ENCODE measurements around the gene FARSB.

FARSB gene

DNA sequence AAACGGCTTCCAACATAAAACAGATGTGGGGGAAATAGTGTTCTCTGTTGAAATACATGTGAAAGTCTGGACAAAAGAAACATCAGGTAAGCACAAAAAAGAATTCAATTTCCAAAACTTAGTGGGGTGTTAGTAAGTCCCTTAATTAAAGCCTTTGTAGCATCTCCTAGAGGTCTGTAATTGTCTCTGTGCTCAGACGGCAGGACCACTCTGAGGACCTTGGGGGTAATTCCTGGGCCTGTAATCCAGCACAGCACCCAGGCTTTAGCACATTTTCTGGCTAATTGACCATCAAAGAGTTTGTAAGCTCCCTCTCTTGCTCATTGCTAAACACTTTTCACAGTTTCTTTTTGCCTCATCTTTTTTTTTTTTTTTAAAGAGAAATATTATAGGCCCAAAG, 80.3 kb downstream of the FARSB start:
- DNase-seq (ENCODE audit: extremely low read depth, low read depth), result no peak
- TF ChIP-seq, protein P1, sequence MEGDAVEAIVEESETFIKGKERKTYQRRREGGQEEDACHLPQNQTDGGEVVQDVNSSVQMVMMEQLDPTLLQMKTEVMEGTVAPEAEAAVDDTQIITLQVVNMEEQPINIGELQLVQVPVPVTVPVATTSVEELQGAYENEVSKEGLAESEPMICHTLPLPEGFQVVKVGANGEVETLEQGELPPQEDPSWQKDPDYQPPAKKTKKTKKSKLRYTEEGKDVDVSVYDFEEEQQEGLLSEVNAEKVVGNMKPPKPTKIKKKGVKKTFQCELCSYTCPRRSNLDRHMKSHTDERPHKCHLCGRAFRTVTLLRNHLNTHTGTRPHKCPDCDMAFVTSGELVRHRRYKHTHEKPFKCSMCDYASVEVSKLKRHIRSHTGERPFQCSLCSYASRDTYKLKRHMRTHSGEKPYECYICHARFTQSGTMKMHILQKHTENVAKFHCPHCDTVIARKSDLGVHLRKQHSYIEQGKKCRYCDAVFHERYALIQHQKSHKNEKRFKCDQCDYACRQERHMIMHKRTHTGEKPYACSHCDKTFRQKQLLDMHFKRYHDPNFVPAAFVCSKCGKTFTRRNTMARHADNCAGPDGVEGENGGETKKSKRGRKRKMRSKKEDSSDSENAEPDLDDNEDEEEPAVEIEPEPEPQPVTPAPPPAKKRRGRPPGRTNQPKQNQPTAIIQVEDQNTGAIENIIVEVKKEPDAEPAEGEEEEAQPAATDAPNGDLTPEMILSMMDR (IDR thresholded peaks at IDR 0.05; ENCODE audit: low read depth, low read length, missing control alignments), result no peak
- H3K4me3 ChIP-seq (replicated peaks; ENCODE audit: low read depth, low read length), result no peak overlapping the region

GRCh38 chr2:222572751-222573174, 83.1 kb downstream of the FARSB start:
- no peak overlapping the region for H3K4me3 ChIP-seq (replicated peaks; ENCODE audit: low read depth, low read length)
- TF ChIP-seq, protein P1 (IDR thresholded peaks at IDR 0.05; ENCODE audit: low read depth, low read length, missing control alignments), result no peak
- DNase-seq (ENCODE audit: extremely low read depth, low read depth), result no peak

GRCh38 chr2:222572264-222572721, 83.6 kb downstream of the FARSB start:
- TF ChIP-seq, protein P1 (IDR thresholded peaks at IDR 0.05; ENCODE audit: low read depth, low read length, missing control alignments), result no peak
- DNase-seq (ENCODE audit: extremely low read depth, low read depth), result no peak
- H3K4me3 ChIP-seq (replicated peaks; ENCODE audit: low read depth, low read length), result no peak overlapping the region

GRCh38 chr2:222569826-222570225, 86.1 kb downstream of the FARSB start:
- no peak overlapping the region for H3K4me3 ChIP-seq (replicated peaks; ENCODE audit: low read depth, low read length)
- DNase-seq (ENCODE audit: extremely low read depth, low read depth), result no peak
- TF ChIP-seq, protein P1 (IDR thresholded peaks at IDR 0.05; ENCODE audit: low read depth, low read length, missing control alignments), result no peak

DNA sequence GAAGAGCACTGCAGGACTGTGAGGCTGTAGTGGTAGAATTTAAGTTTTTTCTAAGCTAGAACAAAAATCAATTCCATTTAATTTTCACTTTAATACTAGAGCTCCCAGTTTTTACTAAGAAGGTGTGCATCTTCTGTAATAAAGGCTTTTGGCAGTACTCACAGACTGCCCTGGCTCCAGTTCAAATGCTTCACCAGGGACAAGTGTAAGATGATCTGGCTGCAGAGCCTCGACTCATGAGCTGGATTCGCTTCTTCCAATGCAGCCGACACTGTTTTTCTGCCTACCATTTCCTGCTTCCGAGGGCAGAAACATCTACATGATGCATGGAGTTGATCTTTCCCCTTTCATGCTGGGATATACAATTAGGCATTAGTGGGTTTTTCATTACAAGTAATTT, 87.0 kb downstream of the FARSB start:
- TF ChIP-seq, protein P1 (IDR thresholded peaks at IDR 0.05; ENCODE audit: low read depth, low read length, missing control alignments), result no peak
- no peak overlapping the region for H3K4me3 ChIP-seq (replicated peaks; ENCODE audit: low read depth, low read length)
- DNase-seq (ENCODE audit: extremely low read depth, low read depth), result no peak

GRCh38 chr2:222566229-222566628, 89.7 kb downstream of the FARSB start:
- H3K4me3 ChIP-seq (replicated peaks; ENCODE audit: low read depth, low read length), result no peak overlapping the region
- no peak for DNase-seq (ENCODE audit: extremely low read depth, low read depth)
- TF ChIP-seq, protein P1 (IDR thresholded peaks at IDR 0.05; ENCODE audit: low read depth, low read length, missing control alignments), result no peak

DNA sequence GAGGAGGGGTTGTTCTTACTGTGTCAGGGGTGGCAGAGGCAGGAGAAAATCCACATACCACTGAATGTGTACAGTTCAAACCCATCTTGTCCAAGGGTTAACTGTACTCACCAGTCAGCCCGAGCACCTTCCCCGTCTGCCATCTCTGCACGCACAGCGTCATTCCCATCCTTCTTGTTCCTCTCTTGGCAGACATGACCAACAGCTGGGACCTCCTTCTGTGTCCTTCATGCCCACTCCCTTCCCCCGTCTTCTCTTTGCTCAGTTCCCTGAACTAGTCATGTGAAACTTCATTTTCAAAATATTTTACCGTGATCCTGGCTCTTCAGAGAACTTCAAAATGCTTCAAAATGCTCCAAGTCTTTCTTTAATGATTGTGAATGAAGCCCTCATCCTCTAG, 92.0 kb downstream of the FARSB start:
- DNase-seq (ENCODE audit: extremely low read depth, low read depth), result no peak
- TF ChIP-seq, protein P1 (IDR thresholded peaks at IDR 0.05; ENCODE audit: low read depth, low read length, missing control alignments), result no peak
- H3K4me3 ChIP-seq (replicated peaks; ENCODE audit: low read depth, low read length), result no peak overlapping the region

Data from HFF-Myc (cell line).